ENCODE measurements around the gene LRRC3C. TPM values are rescaled to one million over a fixed set of nuclear protein-coding genes. Genes with fewer than 3 reads are reported as not detected.

LRRC3C gene
- total RNA-seq, 1 experiment from 2014 or later = not detected

GRCh38 chr17:39974433-39974832 lies 46.9 kb downstream of the LRRC3C start:
- DNase-seq (ENCODE audit: low spot score) = peak; percentile 4

DNA sequence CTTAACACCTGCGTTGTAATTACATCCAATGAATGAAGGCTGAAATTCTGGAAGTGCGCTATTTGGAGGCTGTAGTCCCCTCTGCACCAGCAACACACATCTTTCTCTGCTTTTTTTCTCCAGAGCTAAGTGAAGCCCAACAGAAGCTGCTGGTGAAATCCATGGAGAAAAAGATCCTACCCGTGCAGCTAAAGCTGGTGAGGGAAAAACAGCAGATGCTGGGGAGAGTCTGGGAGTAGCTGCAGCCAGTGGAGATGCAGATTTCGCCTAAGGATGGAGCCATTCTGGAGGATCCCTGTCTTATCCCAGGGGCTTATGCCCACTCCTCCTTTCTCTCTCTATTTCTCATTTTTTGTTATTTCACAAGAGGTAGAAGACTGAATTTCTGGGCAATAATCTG lies 48.3 kb downstream of the LRRC3C start:
- no peak for DNase-seq (ENCODE audit: low spot score)

DNA sequence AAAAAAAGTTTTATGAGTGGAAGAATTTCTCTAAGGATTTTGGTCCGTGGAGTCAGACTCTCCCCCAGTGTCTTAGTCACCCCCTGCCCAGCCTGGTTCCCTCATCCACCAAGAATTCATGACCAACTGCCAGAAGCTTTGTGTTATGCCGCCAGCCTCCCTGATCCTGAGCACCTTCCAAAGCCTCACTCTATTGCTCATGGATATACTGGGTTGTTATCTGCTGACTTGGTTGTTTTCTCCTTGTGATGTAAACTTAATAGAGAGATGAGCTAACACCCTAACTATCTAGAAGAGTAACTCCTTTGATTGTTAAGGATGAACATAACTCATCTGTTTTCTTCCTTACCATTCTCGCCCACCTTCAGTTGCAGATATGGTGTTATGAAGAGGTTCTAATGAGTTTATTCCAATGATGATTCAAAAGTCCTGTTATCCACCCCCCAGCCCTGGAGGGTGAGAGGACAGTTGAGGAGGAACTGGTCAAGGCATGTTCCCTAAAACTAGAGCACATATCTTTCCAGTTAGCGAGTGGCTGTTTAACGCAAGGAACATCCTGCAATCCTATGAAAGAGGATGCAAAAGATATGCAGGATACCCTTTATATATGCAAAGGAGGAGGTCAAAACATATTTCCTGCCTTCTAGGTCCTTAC lies 51.6 kb downstream of the LRRC3C start:
- no peak for DNase-seq (ENCODE audit: low spot score)

GRCh38 chr17:39979893-39980350 lies 52.4 kb downstream of the LRRC3C start:
- DNase-seq (ENCODE audit: low spot score) = no peak

DNA sequence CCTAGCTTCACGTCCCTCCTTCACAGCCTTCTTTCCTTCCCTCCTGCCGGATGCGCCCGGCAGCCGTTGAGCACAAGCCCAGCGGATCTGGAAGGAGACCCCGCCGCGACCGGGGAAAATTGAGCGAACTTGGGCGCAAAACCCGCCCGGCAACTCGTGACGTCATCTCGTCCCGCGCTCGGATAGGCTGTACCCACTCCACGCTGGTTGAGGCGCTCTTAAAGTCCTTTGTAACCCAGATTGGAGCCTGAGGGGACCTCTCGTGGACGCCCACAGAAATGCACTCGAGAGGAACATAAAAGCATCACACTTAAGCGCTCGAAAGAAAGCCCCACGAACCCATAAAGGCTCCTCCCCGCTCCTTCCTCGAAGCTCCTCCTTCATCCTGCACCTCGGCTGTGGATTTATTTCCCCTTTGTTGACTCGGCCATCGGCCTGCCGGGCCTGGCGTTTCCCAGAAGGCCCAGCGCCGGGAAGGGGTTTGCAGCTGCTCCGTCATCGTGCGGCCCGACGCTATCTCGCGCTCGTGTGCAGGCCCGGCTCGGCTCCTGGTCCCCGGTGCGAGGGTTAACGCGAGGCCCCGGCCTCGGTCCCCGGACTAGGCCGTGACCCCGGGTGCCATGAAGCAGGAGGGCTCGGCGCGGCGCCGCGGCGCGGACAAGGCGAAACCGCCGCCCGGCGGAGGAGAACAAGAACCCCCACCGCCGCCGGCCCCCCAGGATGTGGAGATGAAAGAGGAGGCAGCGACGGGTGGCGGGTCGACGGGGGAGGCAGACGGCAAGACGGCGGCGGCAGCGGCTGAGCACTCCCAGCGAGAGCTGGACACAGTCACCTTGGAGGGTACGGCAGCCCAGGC lies 53.0 kb downstream of the LRRC3C start, which contains the start of gene PSMD3:
TSS of gene PSMD3 (plus strand) at position 457 of the 856 bp plus-strand sequence. CDS start at position 621, 164 bp downstream.
- peak; percentile 100 for DNase-seq (ENCODE audit: low spot score)

DNA sequence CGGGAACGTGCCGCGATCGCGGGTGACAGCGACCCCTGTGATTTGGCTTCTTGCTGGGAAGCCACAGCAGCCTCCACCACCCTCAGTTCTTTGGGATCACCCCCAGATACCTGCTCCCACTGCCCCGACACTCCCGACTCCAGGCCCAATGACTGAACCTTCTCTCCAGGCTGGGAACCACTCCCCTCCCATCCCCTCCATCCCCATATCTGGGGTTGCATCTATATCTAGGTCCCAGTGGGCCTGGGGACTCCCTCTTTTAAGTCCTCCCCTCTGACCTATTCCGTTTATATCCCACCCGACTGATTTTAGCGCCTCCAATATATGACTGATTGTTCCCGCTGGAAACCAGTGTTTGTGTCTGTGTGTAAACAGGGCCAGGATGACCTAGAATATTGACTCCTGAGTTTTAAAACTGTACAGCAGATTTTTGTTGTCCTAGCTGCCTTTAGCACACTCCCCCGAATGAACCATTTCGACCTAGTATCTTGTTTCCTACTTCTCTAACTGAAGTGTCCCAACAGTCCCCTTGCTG lies 53.7 kb downstream of the LRRC3C start:
- DNase-seq (ENCODE audit: low spot score) = no peak

DNA sequence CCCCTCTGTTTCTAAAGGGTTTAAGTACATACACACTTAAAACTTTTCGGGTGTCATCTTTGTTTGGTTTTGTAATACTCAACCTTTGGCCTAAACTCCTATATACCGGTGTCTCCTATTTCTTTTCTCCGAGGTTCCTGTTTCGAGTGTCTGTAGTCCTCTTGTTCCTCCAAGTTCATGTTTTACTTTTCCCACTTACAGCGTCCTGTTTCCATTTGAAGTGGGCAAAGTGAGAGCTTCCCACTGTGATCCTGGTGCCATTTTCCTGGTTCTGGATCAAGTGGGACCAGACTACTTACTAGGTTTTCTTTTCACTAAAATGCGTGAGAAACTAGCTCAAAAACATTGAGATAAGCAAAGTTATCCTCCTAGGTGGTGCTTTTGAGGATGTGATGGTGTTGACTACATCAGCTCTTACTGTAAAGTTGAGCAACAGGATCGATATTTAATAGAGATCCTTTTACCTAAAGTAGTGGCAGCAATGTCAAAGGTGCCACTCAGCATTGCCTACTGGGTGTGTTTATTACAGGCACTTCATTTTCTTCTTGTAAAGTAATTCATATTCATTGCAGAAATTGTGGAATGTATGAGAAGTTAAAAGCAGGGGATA lies 54.3 kb downstream of the LRRC3C start:
- no peak for DNase-seq (ENCODE audit: low spot score)

DNA sequence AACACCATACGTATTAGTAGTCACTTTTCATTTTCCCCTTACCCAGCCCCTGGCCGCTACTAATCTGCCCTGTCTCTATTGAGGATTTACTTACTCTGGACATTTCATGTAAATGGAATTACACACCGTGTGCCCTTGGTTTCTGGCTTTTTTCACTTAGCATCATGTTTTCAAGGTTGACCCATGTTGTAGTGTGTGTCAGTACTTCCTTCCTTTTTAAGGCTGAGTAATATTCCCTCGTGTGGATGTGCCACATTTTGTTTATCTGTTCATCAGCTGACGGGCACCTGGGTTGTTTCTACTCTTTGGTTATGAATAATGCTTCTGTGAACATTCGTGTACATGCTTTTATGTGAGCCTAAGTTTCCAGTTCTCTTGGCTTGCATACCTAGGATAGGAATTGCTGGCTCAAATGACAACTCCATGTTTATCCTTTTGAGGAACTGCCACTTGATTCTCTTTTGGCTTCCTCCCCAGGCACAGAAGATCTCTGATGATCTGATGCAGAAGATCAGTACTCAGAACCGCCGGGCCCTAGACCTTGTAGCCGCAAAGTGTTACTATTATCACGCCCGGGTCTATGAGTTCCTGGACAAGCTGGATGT lies 60.8 kb downstream of the LRRC3C start:
- DNase-seq (ENCODE audit: low spot score) = no peak

- no peak for DNase-seq (ENCODE audit: low spot score)
Observed at GRCh38 chr17:39994448-39994847, 66.9 kb downstream of the LRRC3C start.

Other genes with a start within 250 kb of the LRRC3C start
- gene PGAP3, start 239.7 kb upstream of the LRRC3C start, total RNA-seq (2014; rRNA removed; shearing (Covaris generic)) = 34.6 and 39.1 TPM in 2 replicates
- gene ERBB2, start 227.7 kb upstream of the LRRC3C start, total RNA-seq (2014; rRNA removed; shearing (Covaris generic)) = 91.0 and 110 TPM in 2 replicates
- 118 and 121 TPM in 2 replicates for gene MIEN1, start 197.2 kb upstream of the LRRC3C start, total RNA-seq (2014; rRNA removed; shearing (Covaris generic))
- gene GRB7, start 189.8 kb upstream of the LRRC3C start, total RNA-seq (2014; rRNA removed; shearing (Covaris generic)) = 127 and 142 TPM in 2 replicates
- 0.26 and 0.56 TPM in 2 replicates for gene IKZF3, start 63.4 kb upstream of the LRRC3C start, total RNA-seq (2014; rRNA removed; shearing (Covaris generic))
- gene ZPBP2, start 59.5 kb upstream of the LRRC3C start, total RNA-seq (2014; rRNA removed; shearing (Covaris generic)) = not detected in 2 replicates
- 5.5 and 5.8 TPM in 2 replicates for gene GSDMB, start 9.1 kb upstream of the LRRC3C start, total RNA-seq (2014; rRNA removed; shearing (Covaris generic))
- 61.0 and 66.7 TPM in 2 replicates for gene ORMDL3, start 131 bp upstream of the LRRC3C start, total RNA-seq (2014; rRNA removed; shearing (Covaris generic))
- gene GSDMA, start 35.3 kb downstream of the LRRC3C start, total RNA-seq (2014; rRNA removed; shearing (Covaris generic)) = not detected in 2 replicates
- gene PSMD3, start 53.1 kb downstream of the LRRC3C start, total RNA-seq (2014; rRNA removed; shearing (Covaris generic)) = 236 and 240 TPM in 2 replicates
- not detected in 2 replicates for gene CSF3, start 87.7 kb downstream of the LRRC3C start, total RNA-seq (2014; rRNA removed; shearing (Covaris generic))
- 56.3 and 56.6 TPM in 2 replicates for gene MED24, start 126.7 kb downstream of the LRRC3C start, total RNA-seq (2014; rRNA removed; shearing (Covaris generic))
- 31.1 and 33.2 TPM in 2 replicates for gene THRA, start 135.2 kb downstream of the LRRC3C start, total RNA-seq (2014; rRNA removed; shearing (Covaris generic))
- 22.6 and 25.7 TPM in 2 replicates for gene NR1D1, start 172.9 kb downstream of the LRRC3C start, total RNA-seq (2014; rRNA removed; shearing (Covaris generic))
- 44.1 and 47.1 TPM in 2 replicates for gene MSL1, start 194.2 kb downstream of the LRRC3C start, total RNA-seq (2014; rRNA removed; shearing (Covaris generic))
- 22.9 and 33.3 TPM in 2 replicates for gene CASC3, start 212.8 kb downstream of the LRRC3C start, total RNA-seq (2014; rRNA removed; shearing (Covaris generic))
- 14.3 and 15.2 TPM in 2 replicates for gene RAPGEFL1, start 249.7 kb downstream of the LRRC3C start, total RNA-seq (2014; rRNA removed; shearing (Covaris generic))